CD4-positive, alpha-beta T cell treated with Interleukin-4 for 1 hour (primary cell): ENCODE results near the gene ACBD6.

Source experiments
- DNase-seq, 2 donors: peaks; one replicate each; pipeline ENCODE4 v3.0.0-alpha.2; 2020 to 2022

ACBD6 gene

GRCh38 chr1:180366371-180367068 is 135.9 kb downstream of the ACBD6 start:
- no peak for DNase-seq

GRCh38 chr1:180365039-180365438 is 137.3 kb downstream of the ACBD6 start:
- no peak for DNase-seq

GRCh38 chr1:180363246-180363995 is 139.0 kb downstream of the ACBD6 start:
- no peak for DNase-seq

- no peak for DNase-seq
Observed at GRCh38 chr1:180360333-180361075, 141.9 kb downstream of the ACBD6 start.

GRCh38 chr1:180358649-180359048 is 143.7 kb downstream of the ACBD6 start:
- no peak for DNase-seq

GRCh38 chr1:180353945-180354344 is 148.4 kb downstream of the ACBD6 start:
- no peak for DNase-seq

- DNase-seq, result no peak
Observed at GRCh38 chr1:180352588-180352987, 149.8 kb downstream of the ACBD6 start.

- no peak for DNase-seq
Observed at GRCh38 chr1:180352021-180352420, 150.4 kb downstream of the ACBD6 start.

- DNase-seq, result no peak
Observed at GRCh38 chr1:180345148-180345547, 157.2 kb downstream of the ACBD6 start.

GRCh38 chr1:180343921-180344769 is 158.2 kb downstream of the ACBD6 start:
- no peak for DNase-seq

GRCh38 chr1:180327089-180327488 is 175.3 kb downstream of the ACBD6 start:
- no peak for DNase-seq

GRCh38 chr1:180312926-180313325 is 189.5 kb downstream of the ACBD6 start:
- DNase-seq, result no peak

- DNase-seq, result no peak
Observed at GRCh38 chr1:180311011-180311730, 191.2 kb downstream of the ACBD6 start.

GRCh38 chr1:180310095-180310494 is 192.3 kb downstream of the ACBD6 start:
- DNase-seq, result peak in 1 of 2 donors; percentile 14

GRCh38 chr1:180309338-180309737 is 193.0 kb downstream of the ACBD6 start:
- no peak for DNase-seq

- DNase-seq, result no peak
Observed at GRCh38 chr1:180301135-180301742, 201.1 kb downstream of the ACBD6 start.

GRCh38 chr1:180299479-180300221 is 202.7 kb downstream of the ACBD6 start:
- DNase-seq, result no peak

GRCh38 chr1:180295999-180296398 is 206.4 kb downstream of the ACBD6 start:
- DNase-seq, result no peak

- no peak for DNase-seq
Observed at GRCh38 chr1:180294711-180295110, 207.7 kb downstream of the ACBD6 start.

GRCh38 chr1:180291004-180291403 is 211.4 kb downstream of the ACBD6 start:
- DNase-seq, result no peak
